ENCODE results near the gene MRPL47. TPM values are rescaled to one million over a fixed set of nuclear protein-coding genes. Genes with fewer than 3 reads are reported as not detected.

Gene MRPL47
- total and polyA plus RNA-seq, 2 of the 13 experiments (the other 11 are each of a cell fraction or from before 2014, with no cell fraction given) = 36.1 to 83.8 TPM

GRCh38 chr3:179589143-179589542, 15.3 kb downstream of the MRPL47 start (continued):
- TF ChIP-seq AHDC1 (CRISPR knock-in tag; IDR thresholded peaks at IDR 0.05; ENCODE audit: borderline replicate concordance) (no peak), DPF2 (CRISPR knock-in tag; IDR thresholded peaks at IDR 0.05; ENCODE audit: borderline replicate concordance, low read depth) (no peak), GABPA (IDR thresholded peaks at IDR 0.05; ENCODE audit: low read depth, low read length) (no peak), GABPA (CRISPR knock-in tag; IDR thresholded peaks at IDR 0.05; ENCODE audit: low read depth) (no peak)

- BruUV-seq (replicated peaks) = no TSS peak
- no peak overlapping the region for H3K4me3 ChIP-seq (replicated peaks in 1 of 3; ENCODE audit: insufficient read depth in 1 of 3, low read depth in 2 of 3, low read length in 3 of 3)
- 100% methylated on average over 1 of the region's 1 CpG for WGBS (ENCODE audit: low lambda C conversion rate)
Measured at GRCh38 chr3:179580992-179581391, 23.4 kb downstream of the MRPL47 start.

More at GRCh38 chr3:179580992-179581391, 23.4 kb downstream of the MRPL47 start:
- Histone ChIP-seq H3K79me2 (ENCODE audit: insufficient read depth, low read length) (no peaks in the 10 kb centered on the region), H4K20me1 (ENCODE audit: insufficient read depth, low read length) (no peaks in the 10 kb centered on the region), H3K36me3 (replicated peaks in 1 of 2; ENCODE audit: control insufficient read depth in 1 of 2, insufficient read depth in 2 of 2, low read length in 2 of 2) (peaks cover 8 to 49% of the 10 kb centered on the region in 2 experiments), H3K9me3 (ENCODE audit: low read length) (no peaks in the 10 kb centered on the region), H3K4me1 (ENCODE audit: insufficient read depth, low read length) (no peaks in the 10 kb centered on the region), H3K27me3 (ENCODE audit: control insufficient read depth in 1 of 2, insufficient read depth in 2 of 2, low read length in 2 of 2) (no peaks in the 10 kb centered on the region), H3K9ac (ENCODE audit: insufficient read depth, low read depth, low read length) (no peak overlapping the region), H3K27ac (ENCODE audit: extremely low read length, insufficient read depth, low read length) (no peak overlapping the region), H2AFZ (ENCODE audit: low read length) (no peak overlapping the region), H3K4me2 (ENCODE audit: low read depth, low read length) (no peak overlapping the region)
- ATAC-seq (no peak), FAIRE-seq (no peak), DNase-seq (ENCODE audit: low spot score) (no peak)
- ChIA-PET POLR2A (no interaction called here), CTCF (ENCODE audit: low intra/inter-chr PET ratio, low total read pairs) (no interaction called here)
- TF ChIP-seq ZNF431 (CRISPR knock-in tag; IDR thresholded peaks at IDR 0.05; ENCODE audit: borderline replicate concordance, low read depth) (no peak), TBL1XR1 (IDR thresholded peaks at IDR 0.05; ENCODE audit: borderline replicate concordance, low read length, partially characterized antibody) (no peak), DBP (CRISPR knock-in tag; IDR thresholded peaks at IDR 0.05; ENCODE audit: not compliant biosample characterization) (no peak), ZNF800 (CRISPR knock-in tag; IDR thresholded peaks at IDR 0.05) (no peak), DNMT1 (CRISPR knock-in tag; IDR thresholded peaks at IDR 0.05) (no peak), THAP7 (CRISPR knock-in tag; IDR thresholded peaks at IDR 0.05) (no peak)
- in situ Hi-C loops (cut with HindIII; ENCODE audit: extremely low pct_ligation_motif_present, low pct_unique_long_range_greater_than_20kb) = no loop called here
- intact Hi-C loops (cut with micrococcal nuclease; ENCODE audit: unreplicated experiment) = no loop called here
